Retinal pigment epithelial cell (primary cell): Measurements from ENCODE around the gene APLNR.

Experiments used
- DNase-seq: peaks from one replicate; pipeline ENCODE4 v3.0.0-alpha.2; 2010; ENCODE audit warnings: low read depth
- H3K4me3 ChIP-seq: 2 replicates; pipeline ENCODE4 v1.5.1; 2011; ENCODE audit warnings: mild to moderate bottlenecking, low read length, control low read depth, moderate library complexity
- TF ChIP-seq, protein P1 (sequence below): conservative IDR thresholded peaks from 2 replicates; pipeline ENCODE4 v1.5.1; 2011; ENCODE audit warnings: low read depth, low read length, control low read depth, inconsistent platforms

Gene APLNR

DNA sequence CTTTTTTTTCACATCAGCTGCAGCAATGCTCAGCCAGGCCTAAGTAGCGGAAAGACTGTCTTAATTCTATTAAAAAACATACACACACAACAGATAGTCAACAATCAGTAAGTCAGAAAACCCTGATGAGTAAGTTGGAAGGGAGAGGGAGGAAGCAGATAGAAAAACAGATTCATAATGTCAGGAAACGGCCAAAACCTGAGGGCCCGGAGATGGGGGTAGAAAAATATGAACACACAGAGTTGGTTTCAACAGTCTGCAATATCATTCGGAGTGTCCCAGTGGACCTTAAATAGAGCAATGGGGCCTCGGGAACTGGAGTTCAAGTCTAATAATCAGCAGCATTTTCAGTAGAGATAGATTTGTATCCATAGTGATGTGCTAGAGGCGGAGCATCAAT is 40.5 kb downstream of the APLNR start:
- DNase-seq = no peak
- TF ChIP-seq, protein P1, sequence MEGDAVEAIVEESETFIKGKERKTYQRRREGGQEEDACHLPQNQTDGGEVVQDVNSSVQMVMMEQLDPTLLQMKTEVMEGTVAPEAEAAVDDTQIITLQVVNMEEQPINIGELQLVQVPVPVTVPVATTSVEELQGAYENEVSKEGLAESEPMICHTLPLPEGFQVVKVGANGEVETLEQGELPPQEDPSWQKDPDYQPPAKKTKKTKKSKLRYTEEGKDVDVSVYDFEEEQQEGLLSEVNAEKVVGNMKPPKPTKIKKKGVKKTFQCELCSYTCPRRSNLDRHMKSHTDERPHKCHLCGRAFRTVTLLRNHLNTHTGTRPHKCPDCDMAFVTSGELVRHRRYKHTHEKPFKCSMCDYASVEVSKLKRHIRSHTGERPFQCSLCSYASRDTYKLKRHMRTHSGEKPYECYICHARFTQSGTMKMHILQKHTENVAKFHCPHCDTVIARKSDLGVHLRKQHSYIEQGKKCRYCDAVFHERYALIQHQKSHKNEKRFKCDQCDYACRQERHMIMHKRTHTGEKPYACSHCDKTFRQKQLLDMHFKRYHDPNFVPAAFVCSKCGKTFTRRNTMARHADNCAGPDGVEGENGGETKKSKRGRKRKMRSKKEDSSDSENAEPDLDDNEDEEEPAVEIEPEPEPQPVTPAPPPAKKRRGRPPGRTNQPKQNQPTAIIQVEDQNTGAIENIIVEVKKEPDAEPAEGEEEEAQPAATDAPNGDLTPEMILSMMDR = no peak
- H3K4me3 ChIP-seq = no peak overlapping the region

DNA sequence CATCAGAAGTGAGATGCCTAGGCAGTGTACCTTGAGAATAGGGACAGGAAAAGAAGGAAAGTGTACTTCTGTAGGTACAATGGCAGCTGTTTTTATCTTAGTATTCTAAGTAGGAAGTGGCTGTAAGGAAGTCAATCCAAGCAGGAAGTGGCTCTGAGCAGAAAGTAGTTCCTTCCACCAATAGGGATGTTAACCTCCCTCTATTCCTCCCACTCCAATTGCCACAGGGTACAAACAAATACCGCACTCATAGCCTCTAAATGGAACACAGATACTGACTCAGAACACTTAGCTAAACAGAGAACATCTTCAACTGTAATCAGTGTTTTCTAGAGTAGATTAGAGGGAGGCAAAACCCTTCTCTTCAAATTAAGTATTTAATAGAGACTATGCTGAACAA is 44.7 kb downstream of the APLNR start:
- TF ChIP-seq, protein P1 = no peak
- DNase-seq = no peak
- no peak overlapping the region for H3K4me3 ChIP-seq

DNA sequence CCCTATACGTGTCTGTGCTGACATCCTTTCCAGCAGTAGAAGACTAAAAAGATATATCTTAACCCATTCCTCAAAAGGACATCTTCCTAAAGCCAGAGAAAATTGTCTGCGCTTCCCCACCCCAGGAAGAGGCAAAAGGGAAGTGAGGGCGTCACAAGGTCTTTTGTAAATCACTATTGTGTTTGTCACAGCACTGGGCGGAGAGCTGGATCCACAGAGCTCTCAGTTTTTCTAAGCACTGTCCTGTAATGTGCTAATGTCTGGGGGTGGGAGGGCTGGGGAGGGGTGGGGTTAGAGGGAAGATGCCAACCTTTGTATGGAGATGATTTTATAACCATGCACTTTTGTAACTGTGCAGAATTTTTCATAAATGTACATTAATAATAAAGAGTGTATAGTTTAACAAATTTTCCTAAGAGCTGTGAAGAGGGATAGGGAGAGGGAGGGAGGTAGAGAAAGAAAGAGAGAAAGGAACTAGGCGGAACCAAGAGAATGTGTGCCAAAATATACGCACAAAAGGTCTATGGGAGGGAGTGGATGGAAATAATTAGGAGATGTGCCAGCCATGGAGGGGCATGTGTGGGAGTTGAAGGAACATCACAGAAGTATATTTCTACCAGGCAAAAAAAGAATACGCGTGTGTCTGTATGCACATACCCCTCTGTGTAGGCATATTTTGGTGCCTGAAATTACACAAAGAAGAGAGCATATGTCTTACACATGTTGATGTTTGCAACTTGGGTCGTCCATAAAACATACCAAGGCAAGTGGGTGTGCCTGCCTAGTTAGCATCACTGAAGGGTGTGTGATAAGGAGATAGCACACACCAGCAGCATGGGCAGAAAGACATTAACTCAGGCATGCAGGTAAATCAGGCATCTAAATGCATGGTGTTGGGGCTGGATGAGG is 45.5 kb downstream of the APLNR start:
- TF ChIP-seq, protein P1 = no peak
- no peak overlapping the region for H3K4me3 ChIP-seq
- no peak for DNase-seq

DNA sequence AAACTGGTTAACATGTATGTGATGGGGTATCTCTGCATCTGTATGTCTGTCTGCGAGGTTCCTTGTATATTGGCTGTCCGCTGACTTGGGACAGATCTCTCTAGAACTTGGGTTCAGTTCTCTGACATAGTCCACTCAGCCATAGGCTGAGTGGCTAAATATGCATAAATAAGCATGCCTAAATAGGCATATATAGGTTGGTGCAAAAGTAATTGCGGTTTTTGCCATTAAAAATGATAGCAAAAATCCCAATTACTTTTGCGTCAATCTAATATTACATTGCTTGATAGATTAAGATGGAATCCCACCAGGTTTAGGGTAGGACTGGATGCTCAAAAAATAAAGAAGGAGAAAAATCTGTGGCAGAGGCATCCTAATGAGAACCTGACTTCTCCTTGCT is 46.5 kb downstream of the APLNR start:
- no peak for DNase-seq
- TF ChIP-seq, protein P1 = no peak

More for the DNA sequence above, 46.5 kb downstream of the APLNR start:
- H3K4me3 ChIP-seq = no peak overlapping the region
